Bronchus fibroblast of lung (primary cell): ENCODE results near the gene TOR4A. TPM values are rescaled to one million over a fixed set of nuclear protein-coding genes. Genes with fewer than 3 reads are reported as not detected.

Source experiments
- total RNA-seq: library from RNA; depleted of rRNA; stranded (reverse); fragments of >200 nt; gene quantifications from 2 replicates; pipeline ENCODE4 v1.2.3, GENCODE V29; 2015

TOR4A gene
- 33.9 and 36.5 TPM in 2 replicates for total RNA-seq

GRCh38 chr9:137277329-137278041, at the start of gene TOR4A:
Gene TOR4A, plus strand, starts transcription at chr9:137277726. Its CDS starts 964 bp downstream, at chr9:137278690.

GRCh38 chr9:137230705-137231371, 46.7 kb upstream of the TOR4A start, which contains the start of gene SLC34A3:
Gene SLC34A3, plus strand, starts transcription at chr9:137230901. Its CDS starts 802 bp downstream, at chr9:137231703.

GRCh38 chr9:137240841-137241489, 36.6 kb upstream of the TOR4A start, which contains the start of gene TUBB4B:
Gene TUBB4B, plus strand, starts transcription at chr9:137241287. Its CDS starts 74 bp downstream, at chr9:137241361.

GRCh38 chr9:137251194-137251461, 26.4 kb upstream of the TOR4A start, which contains the start of gene STPG3:
Gene STPG3, plus strand, starts transcription at chr9:137251286. Its CDS starts 1 bp downstream, at chr9:137251287.

GRCh38 chr9:137254624-137255447, 22.7 kb upstream of the TOR4A start, which contains the start of gene NELFB:
Gene NELFB, plus strand, starts transcription at chr9:137255327.

GRCh38 chr9:137302118-137302448, 24.6 kb downstream of the TOR4A start, which contains the start of gene NRARP:
Gene NRARP, minus strand, starts transcription at chr9:137302271. Its CDS starts 343 bp downstream, at chr9:137301928.

Other genes with a start within 250 kb of the TOR4A start
- gene ABCA2, start 249.5 kb upstream of the TOR4A start, total RNA-seq = 8.5 and 9.4 TPM in 2 replicates
- not detected in 2 replicates for gene FUT7, start 245.6 kb upstream of the TOR4A start, total RNA-seq
- gene NPDC1, start 231.5 kb upstream of the TOR4A start, total RNA-seq = 18.7 and 19.6 TPM in 2 replicates
- gene ENTPD2, start 223.7 kb upstream of the TOR4A start, total RNA-seq = not detected in 2 replicates
- 21.9 and 24.2 TPM in 2 replicates for gene SAPCD2, start 207.2 kb upstream of the TOR4A start, total RNA-seq
- gene UAP1L1, start 200.2 kb upstream of the TOR4A start, total RNA-seq = 4.9 and 5.5 TPM in 2 replicates
- gene MAN1B1, start 190.7 kb upstream of the TOR4A start, total RNA-seq = 56.0 and 72.4 TPM in 2 replicates
- gene DPP7, start 163.0 kb upstream of the TOR4A start, total RNA-seq = 66.6 and 69.7 TPM in 2 replicates
- gene GRIN1, start 138.6 kb upstream of the TOR4A start, total RNA-seq = not detected in 2 replicates
- gene LRRC26, start 107.7 kb upstream of the TOR4A start, total RNA-seq = not detected in 2 replicates
- not detected in 2 replicates for gene TMEM210, start 105.7 kb upstream of the TOR4A start, total RNA-seq
- gene ANAPC2, start 89.2 kb upstream of the TOR4A start, total RNA-seq = 10.3 and 15.3 TPM in 2 replicates
- gene SSNA1, start 89.0 kb upstream of the TOR4A start, total RNA-seq = 75.8 and 84.9 TPM in 2 replicates
- gene TPRN, start 77.0 kb upstream of the TOR4A start, total RNA-seq = 6.1 and 6.4 TPM in 2 replicates
- gene TMEM203, start 72.1 kb upstream of the TOR4A start, total RNA-seq = 43.1 and 47.9 TPM in 2 replicates
- gene NDOR1, start 72.0 kb upstream of the TOR4A start, total RNA-seq = 14.9 and 16.8 TPM in 2 replicates
- gene RNF208, start 55.5 kb upstream of the TOR4A start, total RNA-seq = 0.50 and 1.2 TPM in 2 replicates
- 0.74 and 1.2 TPM in 2 replicates for gene CYSRT1, start 52.6 kb upstream of the TOR4A start, total RNA-seq
- under 0.01 TPM in 1 of 2 replicates, not detected in the other for gene RNF224, start 50.2 kb upstream of the TOR4A start, total RNA-seq
- gene SLC34A3, start 46.8 kb upstream of the TOR4A start, total RNA-seq = not detected in 2 replicates
- gene TUBB4B, start 36.4 kb upstream of the TOR4A start, total RNA-seq = 795 and 833 TPM in 2 replicates
- gene STPG3, start 26.4 kb upstream of the TOR4A start, total RNA-seq = not detected in 2 replicates
- gene NELFB, start 22.4 kb upstream of the TOR4A start, total RNA-seq = 55.9 and 59.2 TPM in 2 replicates
- 0.45 and 1.7 TPM in 2 replicates for gene NRARP, start 24.5 kb downstream of the TOR4A start, total RNA-seq
- gene EXD3, start 145.4 kb downstream of the TOR4A start, total RNA-seq = 10.9 and 11.1 TPM in 2 replicates
- 0.15 and 0.17 TPM in 2 replicates for gene NOXA1, start 145.7 kb downstream of the TOR4A start, total RNA-seq
- not detected in 2 replicates for gene ENTPD8, start 163.6 kb downstream of the TOR4A start, total RNA-seq
- gene NSMF, start 181.6 kb downstream of the TOR4A start, total RNA-seq = 33.1 and 36.1 TPM in 2 replicates